RWPE2 (cell line): ENCODE measurements around the gene DRGX.

Source experiments
- ATAC-seq: fragments of 200-7000 bp; cut with Tn5 transposase; 3 replicates; pipeline ENCODE4 v1.9.1; 2021; ENCODE audit warnings: low read depth
- DNase-seq: peaks from one replicate; pipeline ENCODE4 v3.0.0-alpha.2; 2020; ENCODE audit warnings: low spot score
- H3K27ac ChIP-seq: fragments of 450-650 bp; 2 replicates; pipeline ENCODE4 v1.5.1; 2017; ENCODE audit warnings: mild to moderate bottlenecking; ENCODE audit not compliant: poor library complexity, severe bottlenecking
- H3K27me3 ChIP-seq: fragments of 250-450 bp; sonication (Bioruptor Pico); 2 replicates; pipeline ENCODE4 v1.5.1; 2021; ENCODE audit warnings: mild to moderate bottlenecking, moderate library complexity; ENCODE audit not compliant: insufficient read depth, poor library complexity, severe bottlenecking
- H3K36me3 ChIP-seq: fragments of 250-450 bp; sonication (Bioruptor Pico); 2 replicates; pipeline ENCODE4 v1.5.1; 2020; ENCODE audit warnings: low read depth, mild to moderate bottlenecking, moderate library complexity
- H3K4me1 ChIP-seq: fragments of 250-450 bp; sonication (Bioruptor Pico); 2 replicates; pipeline ENCODE4 v1.5.1; 2021; ENCODE audit warnings: mild to moderate bottlenecking, moderate library complexity; ENCODE audit not compliant: insufficient read depth, poor library complexity, severe bottlenecking
- H3K4me3 ChIP-seq: fragments of 250-450 bp; sonication (Bioruptor Pico); 2 replicates; pipeline ENCODE4 v1.5.1; 2021; ENCODE audit warnings: mild to moderate bottlenecking, moderate library complexity; ENCODE audit not compliant: severe bottlenecking
- H3K9me3 ChIP-seq: fragments of 250-450 bp; sonication (Bioruptor Pico); 2 replicates; pipeline ENCODE4 v1.5.1; 2021; ENCODE audit warnings: mild to moderate bottlenecking, moderate library complexity; ENCODE audit not compliant: severe bottlenecking
- TF ChIP-seq, protein P1 (sequence below): fragments of 450-650 bp; IDR thresholded peaks from one replicate; pipeline ENCODE4 v1.5.1; 2017; ENCODE audit warnings: mild to moderate bottlenecking, moderate library complexity; ENCODE audit not compliant: poor library complexity, severe bottlenecking

The DRGX gene

GRCh38 chr10:49369216-49370162 is 26.4 kb downstream of the DRGX start:
- ATAC-seq (peak; percentile 29; the same call in 1 of the 3 replicates), DNase-seq (no peak)
- H3K9me3 ChIP-seq, result no peaks in the 10 kb centered on the region
- TF ChIP-seq, protein P1, sequence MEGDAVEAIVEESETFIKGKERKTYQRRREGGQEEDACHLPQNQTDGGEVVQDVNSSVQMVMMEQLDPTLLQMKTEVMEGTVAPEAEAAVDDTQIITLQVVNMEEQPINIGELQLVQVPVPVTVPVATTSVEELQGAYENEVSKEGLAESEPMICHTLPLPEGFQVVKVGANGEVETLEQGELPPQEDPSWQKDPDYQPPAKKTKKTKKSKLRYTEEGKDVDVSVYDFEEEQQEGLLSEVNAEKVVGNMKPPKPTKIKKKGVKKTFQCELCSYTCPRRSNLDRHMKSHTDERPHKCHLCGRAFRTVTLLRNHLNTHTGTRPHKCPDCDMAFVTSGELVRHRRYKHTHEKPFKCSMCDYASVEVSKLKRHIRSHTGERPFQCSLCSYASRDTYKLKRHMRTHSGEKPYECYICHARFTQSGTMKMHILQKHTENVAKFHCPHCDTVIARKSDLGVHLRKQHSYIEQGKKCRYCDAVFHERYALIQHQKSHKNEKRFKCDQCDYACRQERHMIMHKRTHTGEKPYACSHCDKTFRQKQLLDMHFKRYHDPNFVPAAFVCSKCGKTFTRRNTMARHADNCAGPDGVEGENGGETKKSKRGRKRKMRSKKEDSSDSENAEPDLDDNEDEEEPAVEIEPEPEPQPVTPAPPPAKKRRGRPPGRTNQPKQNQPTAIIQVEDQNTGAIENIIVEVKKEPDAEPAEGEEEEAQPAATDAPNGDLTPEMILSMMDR, result no peak
- no peak overlapping the region for H3K4me3 ChIP-seq
- H3K27ac ChIP-seq, result no peak overlapping the region
- no peaks in the 10 kb centered on the region for H3K4me1 ChIP-seq
- no peaks in the 10 kb centered on the region for H3K27me3 ChIP-seq
- H3K36me3 ChIP-seq, result no peaks in the 10 kb centered on the region

DNA sequence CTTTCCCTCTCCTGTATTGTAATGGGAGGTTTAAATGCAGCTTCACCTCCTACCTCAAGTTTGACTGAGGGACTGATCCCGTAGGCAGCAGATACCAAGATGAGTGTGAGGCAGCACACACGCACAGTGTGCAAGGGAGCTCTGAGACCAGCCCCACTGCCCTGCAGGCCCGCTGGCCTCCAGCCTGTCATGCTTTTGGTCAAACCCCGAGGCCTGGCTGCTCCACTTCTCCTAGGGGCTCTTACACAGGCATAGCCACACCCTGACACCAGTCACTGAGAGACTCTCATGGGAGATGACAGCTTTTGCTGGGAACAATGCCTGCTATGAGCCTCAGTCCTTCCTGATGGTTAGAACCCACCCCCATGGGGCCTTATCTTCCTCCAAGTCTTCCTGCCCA is 27.6 kb downstream of the DRGX start:
- Histone ChIP-seq H3K36me3 (no peaks in the 10 kb centered on the region), H3K4me3 (no peak overlapping the region), H3K4me1 (no peaks in the 10 kb centered on the region), H3K27ac (no peak overlapping the region), H3K27me3 (no peaks in the 10 kb centered on the region), H3K9me3 (no peaks in the 10 kb centered on the region)
- no peak for DNase-seq
- no peak for ATAC-seq
- TF ChIP-seq, protein P1, result no peak

GRCh38 chr10:49367600-49367999 is 28.3 kb downstream of the DRGX start:
- no peak for DNase-seq
- Histone ChIP-seq H3K4me3 (no peak overlapping the region), H3K4me1 (no peaks in the 10 kb centered on the region), H3K36me3 (no peaks in the 10 kb centered on the region), H3K27me3 (no peaks in the 10 kb centered on the region), H3K27ac (no peak overlapping the region), H3K9me3 (no peaks in the 10 kb centered on the region)
- ATAC-seq, result 0 out of 3 replicates have a peak, but pooled peaks have one; percentile 28
- TF ChIP-seq, protein P1, result no peak

DNA sequence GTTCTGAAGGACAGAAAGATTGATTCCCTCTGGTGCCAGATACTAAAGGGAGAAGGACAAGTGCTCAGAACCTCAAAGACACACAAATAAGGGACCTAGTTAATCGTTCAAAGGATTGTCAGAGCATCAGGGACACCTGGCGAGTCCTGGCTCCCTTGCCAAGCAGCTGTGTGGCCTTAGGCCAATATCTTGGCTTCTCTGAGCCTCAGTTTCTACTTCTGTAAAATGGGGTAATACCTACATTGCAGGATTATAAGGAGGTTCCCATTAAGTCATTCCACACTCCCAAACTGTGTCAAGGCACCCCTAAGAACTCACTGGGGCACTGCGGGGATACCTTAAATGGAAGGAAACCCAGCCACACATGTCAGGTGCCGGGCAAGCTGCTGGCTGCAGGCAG is 29.4 kb downstream of the DRGX start:
- no peaks in the 10 kb centered on the region for H3K9me3 ChIP-seq
- TF ChIP-seq, protein P1, result no peak
- no peak overlapping the region for H3K4me3 ChIP-seq
- ATAC-seq, result no peak
- H3K4me1 ChIP-seq, result no peaks in the 10 kb centered on the region
- H3K27me3 ChIP-seq, result no peaks in the 10 kb centered on the region
- H3K27ac ChIP-seq, result no peak overlapping the region
- no peak for DNase-seq
- no peaks in the 10 kb centered on the region for H3K36me3 ChIP-seq
